ENCODE data around the gene CAPN12. TPM values are rescaled to one million over a fixed set of nuclear protein-coding genes. Genes with fewer than 3 reads are reported as not detected.
A peak's percentile ranks its signal among the peaks of the same experiment; 100 is the strongest.

Gene CAPN12
- total RNA-seq, 4 donors from 2014 or later, result 5.8 to 56.8 (median 6.4) TPM

GRCh38 chr19:38687837-38688378, 56.4 kb downstream of the CAPN12 start:
- Histone ChIP-seq H3K27ac (peak overlapping the region in 2 of 4 donors; percentile 22 to 89), H3K9me3 (no peaks in the 10 kb centered on the region), H3K4me1 (peaks cover 14 to 68% (median 35%) of the 10 kb centered on the region in 4 donors), H3K27me3 (no peaks in the 10 kb centered on the region), H3K4me3 (no peak overlapping the region), H3K36me3 (peaks cover 0 to 20% (median 0%) of the 10 kb centered on the region in 3 donors)
- DNase-seq, result no peak
- TF ChIP-seq CTCF (IDR thresholded peaks at IDR 0.05), result no peak
- no peak for TF ChIP-seq POLR2A (IDR thresholded peaks at IDR 0.05)

GRCh38 chr19:38686530-38686888, 57.8 kb downstream of the CAPN12 start:
- TF ChIP-seq POLR2A (IDR thresholded peaks at IDR 0.05), result peak in 1 of 2 donors; percentile 13
- no peak for TF ChIP-seq CTCF (IDR thresholded peaks at IDR 0.05)
- Histone ChIP-seq H3K36me3 (peaks cover 0 to 9% (median 0%) of the 10 kb centered on the region in 3 donors), H3K9me3 (no peaks in the 10 kb centered on the region), H3K4me3 (peak overlapping the region in 1 of 4 donors; percentile 3), H3K27me3 (no peaks in the 10 kb centered on the region), H3K27ac (peak overlapping the region; percentile 55 to 98 (median 94)), H3K4me1 (peaks cover 7 to 65% (median 29%) of the 10 kb centered on the region in 4 donors)
- DNase-seq, result peak in 2 of 3 donors; percentile 62 to 73

- Histone ChIP-seq H3K9me3 (no peaks in the 10 kb centered on the region), H3K27me3 (no peaks in the 10 kb centered on the region), H3K4me1 (peaks cover 7 to 66% (median 29%) of the 10 kb centered on the region in 4 donors), H3K36me3 (peaks cover 0 to 9% (median 0%) of the 10 kb centered on the region in 3 donors), H3K27ac (peak overlapping the region; percentile 55 to 98 (median 94)), H3K4me3 (peak overlapping the region in 1 of 4 donors; percentile 3)
- DNase-seq, result no peak
- TF ChIP-seq POLR2A (IDR thresholded peaks at IDR 0.05) (peak in 1 of 2 donors; percentile 36), CTCF (IDR thresholded peaks at IDR 0.05) (peak in 5 of 6 experiments; percentile 21 to 64 (median 60))
Measured at GRCh38 chr19:38685666-38686529, 58.4 kb downstream of the CAPN12 start.

- no peaks in the 10 kb centered on the region for H3K27me3 ChIP-seq
- no peak for TF ChIP-seq POLR2A (IDR thresholded peaks at IDR 0.05)
- no peak for TF ChIP-seq CTCF (IDR thresholded peaks at IDR 0.05)
- H3K27ac ChIP-seq, result peak overlapping the region; percentile 55 to 98 (median 94)
- H3K4me1 ChIP-seq, result peaks cover 7 to 75% (median 31%) of the 10 kb centered on the region in 4 donors
- no peaks in the 10 kb centered on the region for H3K9me3 ChIP-seq
- DNase-seq, result no peak
- peaks cover 0 to 4% (median 0%) of the 10 kb centered on the region in 3 donors for H3K36me3 ChIP-seq
- no peak overlapping the region for H3K4me3 ChIP-seq
Measured at GRCh38 chr19:38684862-38685665, 59.2 kb downstream of the CAPN12 start.
